ENCODE data around the gene DEFB132.

GRCh38 chr20:271069-271468 lies 13.5 kb downstream of the DEFB132 start:
- TF ChIP-seq POLR2AphosphoS5 (IDR thresholded peaks at IDR 0.05; ENCODE audit: borderline replicate concordance, low read depth, low read length) (no peak), EZH2 (IDR thresholded peaks at IDR 0.05) (no peak), FOXP2 (optimal IDR thresholded peaks at IDR 0.05; ENCODE audit: control extremely low read depth, extremely low read length, insufficient read depth) (no peak)

Measured in SK-N-MC (cell line).